Activated CD8-positive, alpha-beta memory T cell treated with anti-CD3 and anti-CD28 coated beads for 4 hours (primary cell): ENCODE measurements around the gene MRGPRF.
"Not testable (repeated sequence)": the region's sequence is repeated elsewhere in the genome, so short reads cannot be mapped to it uniquely, and the experiment has no call there.

Source experiments
- DNase-seq, 2 donors: peaks; one replicate each; pipeline ENCODE4 v3.0.0-alpha.2; 2020; ENCODE audit warnings: low read depth in 2 of 2

The MRGPRF gene

GRCh38 chr11:68987211-68987610 is 25.8 kb downstream of the MRGPRF start:
- no peak for DNase-seq

- DNase-seq = no peak
These were observed 29.2 kb downstream of the MRGPRF start for GRCh38 chr11:68983801-68984200.

GRCh38 chr11:68982134-68982533 is 30.9 kb downstream of the MRGPRF start:
- DNase-seq = no peak

GRCh38 chr11:68980776-68981065 is 32.3 kb downstream of the MRGPRF start, which contains the start of gene MRGPRD:
Gene MRGPRD, minus strand, starts transcription at chr11:68980986. Its CDS starts 0 bp downstream, at chr11:68980986.
- DNase-seq = no peak

- no peak for DNase-seq
These were observed 32.9 kb downstream of the MRGPRF start for GRCh38 chr11:68979931-68980775.

GRCh38 chr11:68978931-68979594 is 34.0 kb downstream of the MRGPRF start:
- DNase-seq = no peak

GRCh38 chr11:68978626-68978930 is 34.5 kb downstream of the MRGPRF start:
- no peak for DNase-seq

- no peak for DNase-seq
These were observed 35.0 kb downstream of the MRGPRF start for GRCh38 chr11:68977781-68978625.

GRCh38 chr11:68976563-68976962 is 36.5 kb downstream of the MRGPRF start:
- DNase-seq = no peak

- DNase-seq = no peak
These were observed 37.0 kb downstream of the MRGPRF start for GRCh38 chr11:68976095-68976494.

GRCh38 chr11:68974421-68975194 is 38.4 kb downstream of the MRGPRF start:
- DNase-seq = no peak

GRCh38 chr11:68973706-68974105 is 39.3 kb downstream of the MRGPRF start:
- DNase-seq = not testable (repeated sequence)

GRCh38 chr11:68973219-68973618 is 39.8 kb downstream of the MRGPRF start:
- DNase-seq = no peak

- no peak for DNase-seq
These were observed 42.0 kb downstream of the MRGPRF start for GRCh38 chr11:68970921-68971636.

- no peak for DNase-seq
These were observed 43.7 kb downstream of the MRGPRF start for GRCh38 chr11:68969386-68969785.

- DNase-seq = no peak
These were observed 44.5 kb downstream of the MRGPRF start for GRCh38 chr11:68968306-68969250.

- no peak for DNase-seq
These were observed 45.9 kb downstream of the MRGPRF start for GRCh38 chr11:68966894-68967780.

GRCh38 chr11:68965901-68966853 is 46.9 kb downstream of the MRGPRF start:
- DNase-seq = no peak
